HG03066 (cell line): Measurements from ENCODE around the gene MARCHF3.
"Not testable (repeated sequence)": the region's sequence is repeated elsewhere in the genome, so short reads cannot be mapped to it uniquely, and the experiment has no call there.

Source experiments
- ATAC-seq: cut with Tn5 transposase; IDR thresholded peaks from one replicate; pipeline ENCODE4 v1.9.1; 2021; ENCODE audit warnings: low read depth; ENCODE audit not compliant: unreplicated experiment

Gene MARCHF3

GRCh38 chr5:127053049-127053448 is 22.7 kb upstream of the MARCHF3 start:
- ATAC-seq = no peak

- ATAC-seq = no peak
These were observed 21.2 kb upstream of the MARCHF3 start for GRCh38 chr5:127051591-127051990.

- ATAC-seq = no peak
These were observed 16.1 kb upstream of the MARCHF3 start for GRCh38 chr5:127046343-127047072.

DNA sequence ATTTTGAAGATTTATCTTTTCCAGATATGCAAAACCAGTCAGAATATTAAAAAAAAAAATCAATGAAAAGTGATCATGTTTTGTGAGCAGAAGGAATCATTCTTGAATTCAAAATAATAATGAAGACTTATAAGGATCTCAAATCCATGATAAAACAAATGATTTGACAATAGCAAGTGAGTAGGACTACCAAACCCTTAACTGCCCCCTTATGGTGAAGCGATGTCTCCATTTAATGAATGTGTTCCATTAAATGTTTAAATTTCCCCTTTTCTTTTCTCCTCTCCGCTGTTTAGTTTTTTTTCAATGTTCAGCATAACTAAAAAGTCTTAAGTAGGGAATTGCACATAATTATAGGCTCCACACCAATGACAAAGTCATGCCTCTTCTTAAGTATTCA is 12.2 kb upstream of the MARCHF3 start:
- no peak for ATAC-seq

DNA sequence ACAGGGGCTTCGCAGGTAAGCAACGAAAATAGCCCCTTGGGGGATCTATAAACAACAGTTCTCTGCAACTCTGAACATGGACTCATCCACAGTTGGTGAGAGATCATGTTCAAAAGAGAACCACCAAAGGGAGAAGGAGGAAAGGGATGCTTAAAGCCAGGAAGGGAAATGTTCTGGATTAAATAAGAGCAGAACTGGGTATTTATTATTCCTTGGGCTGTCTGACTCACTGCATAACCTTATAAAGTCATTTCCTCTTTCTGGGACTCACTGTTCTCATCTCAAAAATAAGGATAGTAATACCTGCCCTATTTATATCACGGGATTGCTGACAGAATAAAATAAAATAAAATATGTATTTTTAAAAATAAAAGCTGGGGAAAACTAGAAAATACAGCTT is 11.2 kb upstream of the MARCHF3 start:
- ATAC-seq = no peak

GRCh38 chr5:127040796-127041520 is 10.6 kb upstream of the MARCHF3 start:
- ATAC-seq = no peak

GRCh38 chr5:127038550-127038949 is 8.2 kb upstream of the MARCHF3 start:
- ATAC-seq = no peak

GRCh38 chr5:127031863-127032232 is 1.5 kb upstream of the MARCHF3 start:
- no peak for ATAC-seq

DNA sequence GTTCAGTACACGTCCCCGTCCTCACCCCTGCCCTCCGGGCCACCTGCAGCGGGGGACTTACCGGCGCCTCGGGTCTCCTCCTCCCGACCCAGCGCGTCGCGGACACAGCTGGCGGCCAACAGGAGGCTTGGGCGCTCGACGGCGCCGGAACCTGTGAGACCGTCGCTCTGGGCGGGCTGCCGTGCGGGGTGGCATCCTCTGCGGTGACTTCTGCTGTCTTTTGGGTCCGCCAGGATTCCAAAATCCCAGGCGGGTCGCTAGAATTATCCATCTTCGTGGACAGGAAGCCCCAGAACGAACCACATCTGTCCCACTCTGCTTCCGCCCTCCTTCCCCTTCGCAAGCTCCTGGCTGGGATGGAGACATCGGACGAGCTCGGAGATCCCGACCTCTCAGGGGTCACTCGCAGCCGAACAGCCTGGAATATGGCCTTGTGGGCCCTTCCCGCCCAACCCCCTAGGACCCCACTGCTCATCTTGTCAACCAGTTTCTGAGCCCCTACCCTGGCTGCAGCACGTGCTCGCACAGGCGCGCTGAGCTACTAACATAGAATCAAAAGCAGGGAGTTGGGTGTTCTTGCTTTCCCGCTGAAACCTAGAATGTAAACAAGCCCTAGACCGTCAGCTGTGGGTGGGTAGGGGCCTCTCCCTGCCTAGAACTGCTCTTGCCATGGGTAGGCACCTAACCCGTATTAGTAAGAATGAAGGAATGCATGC is 947 bp upstream of the MARCHF3 start:
- peak; percentile 13 for ATAC-seq

GRCh38 chr5:127029581-127030258 is 638 bp downstream of the MARCHF3 start:
- peak; percentile 11 for ATAC-seq

- no peak for ATAC-seq
These were observed 1.4 kb downstream of the MARCHF3 start for GRCh38 chr5:127028822-127029457.

- no peak for ATAC-seq
These were observed 2.8 kb downstream of the MARCHF3 start for GRCh38 chr5:127027539-127027938.

DNA sequence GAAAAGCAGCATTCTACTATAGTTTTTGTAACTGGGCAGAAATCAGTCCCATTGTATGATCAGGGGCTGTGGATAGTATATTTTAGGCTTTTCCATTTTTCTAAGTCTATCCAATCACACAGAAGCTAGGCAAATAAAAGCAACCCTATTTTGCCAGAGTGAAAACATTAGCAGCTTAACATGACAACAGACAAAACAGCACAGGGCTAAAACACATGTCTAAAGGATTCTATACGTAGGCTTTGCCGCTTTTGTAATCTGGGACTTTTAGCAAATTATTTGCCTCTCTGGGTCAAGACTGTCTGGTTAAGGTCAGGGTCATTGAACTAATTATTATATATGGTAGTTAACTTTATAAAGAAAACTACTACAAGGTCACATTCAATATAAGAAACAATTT is 4.2 kb downstream of the MARCHF3 start:
- ATAC-seq = no peak

DNA sequence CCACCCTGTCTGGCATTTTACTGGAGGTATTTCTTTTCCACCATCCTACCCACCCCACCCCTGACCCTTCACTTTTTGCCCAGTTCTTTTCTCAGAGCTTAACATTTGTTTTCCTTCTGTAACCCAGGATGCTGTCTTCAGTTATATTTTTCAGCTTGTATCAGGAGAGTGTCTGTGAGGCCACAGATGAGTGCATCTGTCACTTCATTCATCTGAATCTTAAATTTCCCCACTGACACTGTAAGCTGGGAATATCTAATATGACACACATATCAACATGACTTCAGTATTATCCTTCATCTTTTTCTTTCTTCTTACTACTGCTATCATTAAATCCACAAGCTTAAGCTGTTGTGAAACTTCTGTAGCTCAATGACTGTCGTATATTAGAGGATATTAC is 4.9 kb downstream of the MARCHF3 start:
- no peak for ATAC-seq

DNA sequence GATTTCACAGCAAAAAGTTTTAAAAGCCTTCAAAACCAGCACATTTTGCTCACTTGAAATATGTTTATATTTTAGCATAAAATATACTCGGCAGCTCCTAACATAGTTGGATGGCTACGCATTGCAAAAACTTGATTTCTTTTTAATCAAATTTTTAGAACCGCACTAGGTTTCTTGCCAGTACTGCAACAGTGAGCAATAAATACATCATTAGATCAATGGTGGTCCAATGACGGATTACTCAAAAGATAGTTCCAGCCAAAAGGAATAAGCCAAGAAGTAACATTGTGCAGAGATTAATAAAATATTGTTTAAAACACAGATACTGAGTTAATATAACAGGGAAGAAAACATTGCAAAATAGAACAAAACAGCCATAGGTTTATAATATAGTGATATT is 5.5 kb downstream of the MARCHF3 start:
- ATAC-seq = no peak

DNA sequence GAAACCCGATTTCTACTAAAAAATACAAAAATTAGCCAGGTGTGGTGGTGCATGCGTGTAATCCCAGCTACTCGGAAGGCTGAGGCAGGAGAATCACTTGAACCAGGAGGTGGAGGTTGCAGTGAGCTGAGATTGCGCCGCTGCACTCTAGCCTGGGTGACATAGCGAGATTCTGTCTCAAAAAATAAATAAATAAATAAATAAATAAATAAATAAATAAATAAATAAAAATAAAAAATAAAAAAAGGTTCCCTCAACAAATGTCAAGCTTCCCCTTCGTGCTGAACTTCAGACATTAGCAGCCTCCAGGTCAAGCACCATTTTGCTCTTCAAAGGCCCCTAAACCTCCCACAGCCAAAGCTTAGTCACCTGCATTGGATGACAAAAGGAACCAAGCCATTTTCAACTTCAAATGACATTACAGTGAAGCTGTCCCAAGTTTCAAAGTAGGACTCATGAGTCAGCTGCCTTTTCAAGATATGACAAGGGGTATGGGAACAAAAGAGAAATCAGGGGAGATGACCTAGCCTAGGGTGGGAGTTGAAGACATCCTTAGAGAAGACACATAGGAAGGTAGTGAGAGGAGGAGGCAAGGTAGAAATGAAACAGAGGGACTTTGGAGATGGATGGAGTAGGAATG is 6.7 kb downstream of the MARCHF3 start:
- not testable (repeated sequence) for ATAC-seq

- ATAC-seq = no peak
These were observed 7.5 kb downstream of the MARCHF3 start for GRCh38 chr5:127022846-127023245.

- no peak for ATAC-seq
These were observed 10.4 kb downstream of the MARCHF3 start for GRCh38 chr5:127019928-127020327.

- not testable (repeated sequence) for ATAC-seq
These were observed 13.6 kb downstream of the MARCHF3 start for GRCh38 chr5:127016722-127017121.

GRCh38 chr5:127015716-127016115 is 14.6 kb downstream of the MARCHF3 start:
- ATAC-seq = no peak
